ENCODE data around the gene NVL.
A peak's percentile ranks its signal among the peaks of the same experiment; 100 is the strongest.
"Not testable (repeated sequence)": the region's sequence is repeated elsewhere in the genome, so short reads cannot be mapped to it uniquely, and the experiment has no call there.

Gene NVL

DNA sequence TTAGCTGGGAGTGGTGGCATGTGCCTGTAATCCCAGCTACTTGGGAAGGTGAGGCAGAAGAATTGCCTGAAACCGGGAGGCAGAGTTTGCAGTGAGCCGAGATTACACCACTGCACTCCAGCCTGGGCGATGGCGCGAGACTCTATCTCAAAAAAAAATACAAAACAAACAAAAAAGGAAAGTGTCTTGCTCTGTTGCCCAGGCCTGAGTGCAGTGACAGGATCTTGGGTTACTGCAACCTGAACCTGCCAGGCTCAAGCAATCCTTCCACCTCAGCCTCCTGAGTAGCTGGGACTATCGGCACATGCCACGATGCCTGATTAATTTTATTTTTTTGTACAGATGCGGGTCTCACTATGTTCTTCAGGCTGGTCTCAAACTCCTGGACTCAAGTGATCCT is 113.6 kb downstream of the NVL start:
- no peak overlapping the region for H3K27ac ChIP-seq
- H3K4me3 ChIP-seq: no peak overlapping the region
- TF ChIP-seq, protein P1, sequence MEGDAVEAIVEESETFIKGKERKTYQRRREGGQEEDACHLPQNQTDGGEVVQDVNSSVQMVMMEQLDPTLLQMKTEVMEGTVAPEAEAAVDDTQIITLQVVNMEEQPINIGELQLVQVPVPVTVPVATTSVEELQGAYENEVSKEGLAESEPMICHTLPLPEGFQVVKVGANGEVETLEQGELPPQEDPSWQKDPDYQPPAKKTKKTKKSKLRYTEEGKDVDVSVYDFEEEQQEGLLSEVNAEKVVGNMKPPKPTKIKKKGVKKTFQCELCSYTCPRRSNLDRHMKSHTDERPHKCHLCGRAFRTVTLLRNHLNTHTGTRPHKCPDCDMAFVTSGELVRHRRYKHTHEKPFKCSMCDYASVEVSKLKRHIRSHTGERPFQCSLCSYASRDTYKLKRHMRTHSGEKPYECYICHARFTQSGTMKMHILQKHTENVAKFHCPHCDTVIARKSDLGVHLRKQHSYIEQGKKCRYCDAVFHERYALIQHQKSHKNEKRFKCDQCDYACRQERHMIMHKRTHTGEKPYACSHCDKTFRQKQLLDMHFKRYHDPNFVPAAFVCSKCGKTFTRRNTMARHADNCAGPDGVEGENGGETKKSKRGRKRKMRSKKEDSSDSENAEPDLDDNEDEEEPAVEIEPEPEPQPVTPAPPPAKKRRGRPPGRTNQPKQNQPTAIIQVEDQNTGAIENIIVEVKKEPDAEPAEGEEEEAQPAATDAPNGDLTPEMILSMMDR (IDR thresholded peaks at IDR 0.05): no peak
- no peak for DNase-seq (ENCODE audit: low spot score)

GRCh38 chr1:224213438-224214119 is 116.4 kb downstream of the NVL start:
- Histone ChIP-seq H3K4me3 (no peak overlapping the region), H3K27ac (no peak overlapping the region)
- DNase-seq (ENCODE audit: low spot score): no peak
- TF ChIP-seq, protein P1 (IDR thresholded peaks at IDR 0.05): no peak

- DNase-seq (ENCODE audit: low spot score): no peak
- H3K4me3 ChIP-seq: no peak overlapping the region
- H3K27ac ChIP-seq: no peak overlapping the region
- TF ChIP-seq, protein P1 (IDR thresholded peaks at IDR 0.05): no peak
These were observed 117.3 kb downstream of the NVL start for GRCh38 chr1:224212618-224213061.

GRCh38 chr1:224211206-224211962 is 118.6 kb downstream of the NVL start:
- Histone ChIP-seq H3K27ac (no peak overlapping the region), H3K4me3 (no peak overlapping the region)
- TF ChIP-seq, protein P1 (IDR thresholded peaks at IDR 0.05): no peak
- DNase-seq (ENCODE audit: low spot score): no peak

DNA sequence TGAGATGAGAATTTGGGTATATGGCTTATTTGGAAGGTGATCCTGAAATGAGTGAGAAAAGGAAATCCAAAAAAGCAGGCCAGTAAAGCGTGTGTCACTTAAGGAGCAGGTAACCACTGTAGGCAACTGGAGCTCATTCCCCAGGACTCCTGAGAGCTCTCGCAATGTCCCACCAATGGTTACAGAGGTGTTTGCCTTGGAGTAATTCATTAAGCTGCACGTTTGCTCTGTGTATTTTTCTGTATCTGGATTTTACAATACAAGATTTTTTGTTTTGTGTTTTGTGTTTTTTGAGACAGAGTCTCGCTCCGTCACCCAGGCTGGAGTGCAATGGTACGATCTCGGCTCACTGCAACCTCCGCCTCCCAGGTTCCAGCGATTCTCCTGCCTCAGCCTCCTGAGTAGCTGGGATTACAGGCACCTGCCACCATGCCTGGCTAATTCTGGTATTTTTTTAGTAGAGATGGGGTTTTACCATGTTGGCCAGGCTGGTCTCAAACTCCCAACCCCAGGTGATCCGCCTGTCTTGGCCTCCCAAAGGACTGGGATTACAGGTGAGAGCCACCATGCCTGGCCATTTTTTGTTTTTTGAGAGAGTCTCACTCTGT is 123.9 kb downstream of the NVL start:
- H3K4me3 ChIP-seq; H3K27ac ChIP-seq; DNase-seq (ENCODE audit: low spot score): not testable (repeated sequence)

- TF ChIP-seq, protein P1 (IDR thresholded peaks at IDR 0.05): no peak
- peak overlapping the region; percentile 55 for H3K4me3 ChIP-seq
- no peak for DNase-seq (ENCODE audit: low spot score)
- H3K27ac ChIP-seq: peak overlapping the region in 1 of 2 donors; percentile 74
These were observed 124.5 kb downstream of the NVL start for GRCh38 chr1:224205438-224205840.

DNA sequence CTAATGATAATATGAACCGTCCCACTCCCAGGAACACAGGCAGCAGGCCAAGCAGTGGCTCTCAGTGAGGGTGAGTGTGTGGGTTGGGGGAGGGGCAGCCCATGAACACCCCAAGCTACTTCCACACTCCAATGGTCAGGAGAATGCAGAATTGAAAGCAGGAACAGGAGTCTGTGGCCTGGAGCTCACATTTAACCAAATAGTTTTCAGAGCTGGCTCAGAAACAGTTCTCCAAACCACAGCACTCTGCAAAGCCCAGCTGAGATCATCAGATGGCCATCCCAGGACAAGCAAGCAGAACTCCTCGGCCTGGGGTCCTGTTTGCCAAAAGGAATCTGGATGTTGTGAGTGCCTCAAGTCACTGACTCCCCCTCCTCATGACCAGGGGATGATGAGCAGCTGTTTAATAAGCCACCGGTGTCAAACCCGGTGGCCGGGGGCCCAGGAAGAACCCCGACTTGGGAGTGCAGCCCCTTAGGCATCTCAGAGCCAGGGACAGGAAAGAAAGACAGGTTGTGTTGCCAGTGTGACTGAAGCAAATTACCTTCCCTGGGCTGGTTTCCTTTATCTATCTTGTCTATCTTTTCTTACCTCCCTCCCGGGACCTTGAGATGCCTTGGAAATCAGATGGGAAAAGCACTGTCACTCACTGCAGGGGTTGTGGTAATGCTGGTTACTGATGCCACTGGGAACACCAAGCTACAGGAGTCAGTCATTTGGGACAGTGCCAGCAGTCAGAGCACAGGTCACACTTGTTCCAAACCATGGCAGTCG is 126.5 kb downstream of the NVL start:
- Histone ChIP-seq H3K4me3 (no peak overlapping the region), H3K27ac (peak overlapping the region in 1 of 2 donors; percentile 22)
- TF ChIP-seq, protein P1 (IDR thresholded peaks at IDR 0.05): no peak
- DNase-seq (ENCODE audit: low spot score): no peak
